HG02970 (cell line): ENCODE results near the gene PSIP1.

Source experiments
- ATAC-seq: cut with Tn5 transposase; IDR thresholded peaks from one replicate; pipeline ENCODE4 v1.9.1; 2021; ENCODE audit warnings: mild to moderate bottlenecking, moderate library complexity, moderate number of reproducible peaks; ENCODE audit not compliant: unreplicated experiment, low FRiP score

Gene PSIP1

GRCh38 chr9:15509931-15510788, 610 bp downstream of the PSIP1 start:
- peak; percentile 28 for ATAC-seq

DNA sequence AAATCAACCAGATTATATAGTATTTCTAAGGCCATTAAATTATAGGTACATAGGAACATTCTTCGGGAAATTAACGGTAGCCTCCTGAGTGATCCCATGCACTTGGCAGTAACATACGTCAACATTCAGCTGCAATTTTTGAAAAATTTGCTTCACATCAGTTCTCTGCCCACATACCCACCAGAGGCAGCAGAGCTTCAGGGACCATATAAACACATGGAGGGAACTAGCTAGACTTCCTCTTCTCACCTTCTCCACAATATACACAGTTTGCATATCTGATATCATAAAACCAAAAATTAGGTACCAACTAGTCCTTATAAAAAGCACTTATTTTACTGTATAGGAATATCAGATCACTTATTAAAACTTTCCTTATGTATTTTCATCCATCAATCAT, 4.8 kb downstream of the PSIP1 start:
- ATAC-seq, result no peak

GRCh38 chr9:15501803-15502202, 9.0 kb downstream of the PSIP1 start:
- no peak for ATAC-seq

GRCh38 chr9:15501179-15501578, 9.6 kb downstream of the PSIP1 start:
- no peak for ATAC-seq

- ATAC-seq, result no peak
Measured at GRCh38 chr9:15499139-15499538, 11.6 kb downstream of the PSIP1 start.

- no peak for ATAC-seq
Measured at GRCh38 chr9:15498246-15498995, 12.3 kb downstream of the PSIP1 start.

DNA sequence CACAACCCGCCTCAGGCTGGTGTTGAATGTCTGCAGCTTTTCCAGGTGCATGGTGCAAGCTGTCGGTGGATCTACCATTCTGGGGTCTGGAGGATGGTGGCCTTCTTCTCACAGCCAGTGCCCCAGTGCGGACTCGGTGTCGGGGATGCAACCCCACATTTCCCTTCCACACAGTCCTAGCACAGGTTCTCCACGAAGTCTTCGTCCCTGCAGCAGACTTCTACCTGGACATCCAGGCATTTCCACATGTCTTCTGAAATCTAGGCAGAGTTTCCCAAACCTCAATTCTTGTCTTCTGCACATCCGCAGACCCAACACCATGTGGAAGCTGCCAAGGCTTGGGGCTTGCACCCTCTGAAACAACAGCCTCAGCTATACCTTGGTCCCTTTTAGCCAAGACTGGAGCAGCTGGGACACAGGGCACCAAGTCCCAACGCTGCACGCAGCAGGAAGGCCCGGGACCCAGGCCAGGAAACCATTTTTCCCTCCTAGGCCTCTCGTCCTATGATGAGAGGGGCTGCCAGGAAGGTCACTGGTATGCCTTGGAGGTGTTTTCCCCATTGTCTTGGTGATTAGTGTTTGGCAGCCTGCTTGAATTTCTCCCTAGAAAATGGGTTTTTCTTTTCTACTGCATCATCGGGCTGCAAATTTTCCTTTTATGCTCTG, 18.2 kb downstream of the PSIP1 start:
- no peak for ATAC-seq

DNA sequence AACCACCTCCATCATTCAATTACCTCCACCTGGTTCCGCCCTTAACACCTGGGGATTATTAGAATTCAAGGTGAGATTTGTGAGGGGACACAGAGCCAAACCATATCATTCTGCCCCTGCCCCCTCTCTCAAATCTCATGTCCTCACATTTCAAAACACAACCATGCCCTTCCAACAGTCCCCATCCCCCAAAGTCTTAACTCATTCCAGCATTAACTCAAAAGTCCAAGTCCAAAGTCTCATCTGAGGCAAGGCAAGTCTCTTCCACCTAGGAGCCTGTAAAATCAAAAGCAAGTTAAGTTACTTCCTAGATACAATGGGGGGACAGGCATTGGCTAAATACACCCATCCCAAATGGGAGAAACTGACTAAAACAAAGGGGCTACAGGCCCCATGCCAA, 18.8 kb downstream of the PSIP1 start:
- ATAC-seq, result no peak

- no peak for ATAC-seq
Measured at GRCh38 chr9:15485836-15486666, 24.7 kb downstream of the PSIP1 start.

DNA sequence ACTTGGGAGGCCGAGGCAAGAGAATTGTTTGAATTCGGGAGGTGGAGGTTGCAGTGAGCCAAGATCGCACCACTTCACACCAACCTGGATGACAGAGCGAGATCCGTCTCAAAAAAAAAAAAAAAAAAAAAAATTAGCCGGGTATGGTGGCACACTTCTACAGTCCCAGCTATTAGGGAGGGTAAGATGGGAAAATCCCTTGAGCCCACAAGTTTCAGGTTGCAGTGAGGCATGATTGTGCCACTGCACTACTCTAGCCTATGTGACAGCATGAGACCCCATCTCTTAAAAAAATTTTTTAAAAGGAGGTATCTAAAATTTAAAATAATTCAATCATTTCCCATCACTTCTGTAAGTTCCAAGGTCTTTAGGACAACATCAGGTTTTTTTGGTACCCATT, 26.0 kb downstream of the PSIP1 start:
- no peak for ATAC-seq

DNA sequence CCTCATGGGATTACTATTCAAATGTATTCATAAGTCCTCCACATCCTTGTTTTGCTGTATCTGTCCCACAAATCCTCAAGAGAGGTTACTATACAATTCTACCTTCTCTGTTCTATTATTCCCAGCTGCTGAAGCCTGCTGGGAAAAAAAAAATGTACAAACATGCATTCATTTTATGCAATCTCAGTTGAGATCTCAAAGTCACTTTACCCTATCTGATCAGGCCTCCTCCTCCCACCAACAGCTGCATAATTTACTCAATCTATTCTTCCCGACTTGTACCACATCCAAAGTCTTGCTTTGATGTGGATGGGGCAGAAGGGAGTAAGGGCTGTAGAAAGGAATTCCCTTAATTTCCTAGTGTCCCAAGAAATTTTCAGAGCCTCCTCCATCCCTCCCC, 28.6 kb downstream of the PSIP1 start:
- no peak for ATAC-seq

DNA sequence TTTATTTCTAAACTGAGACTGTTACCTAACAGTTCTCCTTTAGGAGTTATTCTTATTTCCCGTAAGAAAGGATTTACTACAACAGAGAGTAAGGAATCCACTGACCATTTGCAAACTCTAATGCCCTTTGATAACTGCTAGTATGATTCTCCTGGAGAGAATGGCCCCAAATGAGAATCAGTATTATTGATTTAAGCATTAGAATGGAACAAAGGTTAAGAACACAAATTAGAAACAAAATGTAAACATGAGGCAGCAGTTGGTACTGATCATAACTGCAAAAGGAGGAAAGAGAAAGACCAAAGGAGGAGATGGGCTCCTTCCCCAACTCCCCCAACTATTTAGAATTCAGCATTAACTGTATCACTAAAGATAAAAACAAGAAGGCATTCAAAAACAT, 30.7 kb downstream of the PSIP1 start:
- no peak for ATAC-seq

GRCh38 chr9:15475923-15476536, 34.7 kb downstream of the PSIP1 start:
- no peak for ATAC-seq

GRCh38 chr9:15469862-15470261, 40.9 kb downstream of the PSIP1 start:
- no peak for ATAC-seq

- no peak for ATAC-seq
Measured at GRCh38 chr9:15469406-15469805, 41.4 kb downstream of the PSIP1 start.

- no peak for ATAC-seq
Measured at GRCh38 chr9:15468145-15468544, 42.6 kb downstream of the PSIP1 start.

DNA sequence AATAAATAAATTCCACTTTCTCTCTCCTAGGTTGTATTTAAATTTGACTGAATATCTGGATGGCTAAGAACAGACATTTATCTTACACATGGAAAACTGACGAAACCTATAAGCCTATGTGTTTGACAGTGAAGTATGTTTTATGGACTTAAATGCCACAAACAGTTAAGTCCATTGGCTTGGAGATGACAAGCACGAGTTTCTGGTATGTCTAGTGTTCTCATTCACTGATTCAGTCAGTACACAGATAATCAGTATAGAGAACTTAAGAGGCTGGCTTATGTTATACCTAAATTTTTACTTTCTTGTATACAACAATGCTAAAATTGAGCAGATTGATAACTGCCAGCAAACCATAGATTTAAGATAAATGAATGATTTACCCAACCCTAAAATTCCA, 49.2 kb downstream of the PSIP1 start:
- no peak for ATAC-seq

DNA sequence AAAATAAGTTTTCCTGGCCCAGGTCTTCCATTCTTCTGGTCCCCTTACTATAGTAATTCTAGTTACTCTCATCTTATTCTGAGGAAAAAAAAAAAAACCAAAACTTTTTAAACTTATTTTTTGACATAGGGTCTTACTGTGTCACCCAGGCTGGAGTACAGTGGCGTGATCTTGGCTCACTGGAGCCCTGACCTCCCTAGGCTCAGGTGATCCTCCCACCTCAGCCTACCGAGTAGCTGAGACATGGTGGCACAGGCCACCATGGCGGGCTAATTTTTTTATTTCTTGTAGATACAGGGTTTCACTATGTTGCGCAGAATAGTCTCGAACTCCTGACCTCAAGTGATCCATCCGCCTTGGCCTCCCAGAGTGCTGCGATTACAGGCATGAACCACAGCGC, 49.7 kb downstream of the PSIP1 start:
- ATAC-seq, result no peak

- ATAC-seq, result no peak
Measured at GRCh38 chr9:15453956-15454355, 56.8 kb downstream of the PSIP1 start.

GRCh38 chr9:15444141-15444540, 66.6 kb downstream of the PSIP1 start:
- no peak for ATAC-seq
